NCI-H2196 treated with DMSO at 0.1 percent for 48 hours (cell line): ENCODE data around the gene GPX2.
A peak's percentile ranks its signal among the peaks of the same experiment; 100 is the strongest.

Experiments
- DNase-seq: peaks from one replicate; lab custom pipeline; 2025; ENCODE audit not compliant: unreplicated experiment; lab: John Stamatoyannopoulos, UW

The GPX2 gene

DNA sequence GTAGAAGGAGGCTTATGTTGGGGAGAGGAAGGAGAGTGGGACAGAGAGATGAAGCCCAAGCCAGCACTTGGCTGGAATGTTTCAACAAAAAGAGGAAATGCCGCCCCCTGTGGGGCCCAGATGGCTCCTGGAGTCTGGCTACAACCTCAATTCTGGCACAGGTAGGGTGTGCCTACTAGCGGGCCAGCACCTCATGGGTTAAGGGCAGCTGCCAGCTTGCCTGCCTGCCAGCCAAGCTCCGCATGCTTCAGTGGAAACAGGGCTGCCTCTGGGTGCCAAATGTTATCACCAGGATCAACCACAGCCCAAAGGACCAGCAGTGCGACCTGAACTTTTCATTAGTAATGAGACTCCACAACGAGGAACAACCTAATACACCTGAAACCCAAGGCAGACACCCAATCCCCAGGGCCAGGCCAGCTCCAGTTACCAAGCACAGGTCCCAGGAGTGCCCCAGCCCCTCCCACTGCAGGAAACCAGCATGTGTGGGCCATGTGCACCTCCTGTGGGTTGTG is 18.3 kb upstream of the GPX2 start:
- peak; percentile 86 for DNase-seq

DNA sequence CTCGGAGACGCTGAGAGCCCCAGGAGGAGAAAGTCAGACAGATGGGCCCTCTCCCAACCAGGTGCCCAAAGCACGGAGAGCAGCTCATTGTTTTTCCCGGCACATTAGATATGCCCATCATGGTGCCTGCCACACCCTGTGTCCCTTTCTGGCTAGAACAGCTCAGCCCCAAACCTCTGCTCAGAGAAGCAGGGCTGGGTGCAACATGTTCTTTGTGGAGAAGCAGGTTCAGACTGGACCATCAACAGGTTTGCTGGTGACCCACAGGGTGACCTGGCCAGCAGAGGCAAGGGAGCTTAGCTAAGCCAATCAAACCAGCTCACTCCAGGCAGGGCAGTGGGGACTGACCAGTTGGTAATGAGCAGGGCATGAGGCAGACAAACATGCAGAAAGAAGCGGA is 16.2 kb upstream of the GPX2 start:
- DNase-seq: no peak

GRCh38 chr14:64958201-64958600 is 15.7 kb upstream of the GPX2 start:
- no peak for DNase-seq

- DNase-seq: no peak
These were observed 14.3 kb upstream of the GPX2 start for GRCh38 chr14:64956697-64957406.

GRCh38 chr14:64955297-64955696 is 12.8 kb upstream of the GPX2 start:
- DNase-seq: no peak

GRCh38 chr14:64954491-64955240 is 12.1 kb upstream of the GPX2 start:
- no peak for DNase-seq

- DNase-seq: no peak
These were observed 11.1 kb upstream of the GPX2 start for GRCh38 chr14:64953661-64954060.

- no peak for DNase-seq
These were observed 10.7 kb upstream of the GPX2 start for GRCh38 chr14:64953310-64953654.

GRCh38 chr14:64952598-64953309 is 10.2 kb upstream of the GPX2 start:
- no peak for DNase-seq

GRCh38 chr14:64951724-64952123 is 9.2 kb upstream of the GPX2 start:
- no peak for DNase-seq

DNA sequence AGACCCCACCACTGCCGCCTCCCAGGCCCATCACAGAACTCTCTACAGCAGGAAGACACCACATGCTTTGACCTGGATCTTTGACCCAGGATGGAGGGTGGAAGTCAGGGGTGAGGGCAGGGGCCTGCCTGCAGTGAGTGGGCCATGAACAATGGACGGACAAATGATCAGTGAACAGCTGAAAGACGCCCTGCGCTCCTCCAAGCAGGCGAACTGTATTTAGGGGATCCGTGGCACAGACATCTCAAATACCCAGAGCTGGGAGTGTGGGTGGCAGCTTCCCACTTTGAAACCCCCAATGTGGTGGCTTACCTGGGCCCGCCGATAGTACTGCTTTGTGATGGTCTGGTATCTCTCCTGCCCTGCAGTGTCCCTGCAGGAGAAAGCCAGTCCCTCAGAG is 8.7 kb upstream of the GPX2 start:
- DNase-seq: no peak

DNA sequence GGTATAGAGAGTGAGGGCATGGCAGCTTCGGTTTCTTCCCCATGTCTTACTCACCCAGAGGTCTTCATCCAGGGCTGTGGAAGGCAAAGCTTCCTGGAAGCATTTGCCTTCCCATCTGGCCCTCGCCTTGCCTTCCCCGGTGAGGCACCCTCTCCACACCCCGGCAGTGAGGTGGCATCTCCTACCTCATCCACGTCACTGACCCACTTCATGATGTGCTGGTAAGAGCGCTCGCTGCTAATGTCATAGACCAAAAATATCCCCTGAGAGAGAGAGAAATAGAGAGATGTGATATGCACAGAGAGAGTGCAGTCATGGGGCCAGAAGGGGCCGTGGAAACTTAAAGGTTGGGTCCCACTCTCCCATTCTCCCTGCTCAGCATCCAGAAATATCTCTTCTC is 8.3 kb upstream of the GPX2 start:
- DNase-seq: no peak

- no peak for DNase-seq
These were observed 6.2 kb upstream of the GPX2 start for GRCh38 chr14:64948612-64949210.

GRCh38 chr14:64947710-64948611 is 5.4 kb upstream of the GPX2 start:
- DNase-seq: no peak

GRCh38 chr14:64946310-64947045 is 3.9 kb upstream of the GPX2 start:
- no peak for DNase-seq

GRCh38 chr14:64945431-64946178 is 3.1 kb upstream of the GPX2 start:
- no peak for DNase-seq

- DNase-seq: no peak
These were observed 2.3 kb upstream of the GPX2 start for GRCh38 chr14:64944861-64945260.

DNA sequence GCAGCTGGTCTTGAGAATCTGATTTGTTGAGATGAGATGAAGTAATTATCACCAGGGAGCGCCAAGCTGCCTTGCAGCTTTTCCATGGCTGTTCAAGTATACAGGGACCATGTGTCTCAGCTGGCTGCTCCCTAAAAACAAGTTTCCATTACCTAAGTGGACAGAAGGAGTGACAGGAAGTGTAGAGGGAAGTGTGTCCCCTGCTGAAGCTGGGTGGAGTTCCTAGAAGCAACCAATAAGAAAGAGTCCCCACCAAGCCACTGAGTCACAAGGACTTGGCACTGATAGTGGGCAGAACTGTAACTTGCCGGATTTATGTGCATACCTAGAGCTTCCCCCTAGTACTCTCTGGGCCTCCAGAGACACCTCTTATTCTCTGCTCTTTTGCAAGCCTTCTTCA is 1.5 kb upstream of the GPX2 start:
- DNase-seq: no peak

GRCh38 chr14:64943556-64943955 is 1.0 kb upstream of the GPX2 start:
- no peak for DNase-seq
